Measurements from ENCODE around the gene KHDC1.
"Not testable (repeated sequence)": the region's sequence is repeated elsewhere in the genome, so short reads cannot be mapped to it uniquely, and the experiment has no call there.

Gene KHDC1

GRCh38 chr6:73248192-73248903, 14.6 kb downstream of the KHDC1 start:
- H3K36me3 ChIP-seq (ENCODE audit: insufficient read depth, low read length): no peaks in the 10 kb centered on the region
- H3K27me3 ChIP-seq (ENCODE audit: insufficient read depth, low read length): no peaks in the 10 kb centered on the region
- H3K4me1 ChIP-seq (ENCODE audit: insufficient read depth, low read length): no peaks in the 10 kb centered on the region
- H3K9me3 ChIP-seq (ENCODE audit: insufficient read depth, low read depth, low read length): no peaks in the 10 kb centered on the region
- WGBS: 88% methylated on average over 4 of the region's 5 CpGs
- H3K9ac ChIP-seq (ENCODE audit: low read depth, low read length): no peak overlapping the region
- no peak overlapping the region for H3K4me3 ChIP-seq (ENCODE audit: low read length)
- H3K27ac ChIP-seq (ENCODE audit: low read depth, low read length): no peak overlapping the region

- Histone ChIP-seq H3K4me3 (ENCODE audit: low read length) (no peak overlapping the region), H3K27me3 (ENCODE audit: insufficient read depth, low read length) (no peaks in the 10 kb centered on the region), H3K4me1 (ENCODE audit: insufficient read depth, low read length) (no peaks in the 10 kb centered on the region), H3K36me3 (ENCODE audit: insufficient read depth, low read length) (no peaks in the 10 kb centered on the region), H3K9me3 (ENCODE audit: insufficient read depth, low read depth, low read length) (no peaks in the 10 kb centered on the region), H3K27ac (ENCODE audit: low read depth, low read length) (no peak overlapping the region), H3K9ac (ENCODE audit: low read depth, low read length) (no peak overlapping the region)
- WGBS: 92% methylated on average over 5 of the region's 5 CpGs
Measured at GRCh38 chr6:73242001-73242400, 21.0 kb downstream of the KHDC1 start.

GRCh38 chr6:73240730-73241129, 22.3 kb downstream of the KHDC1 start:
- H3K9ac ChIP-seq (ENCODE audit: low read depth, low read length): no peak overlapping the region
- no peaks in the 10 kb centered on the region for H3K9me3 ChIP-seq (ENCODE audit: insufficient read depth, low read depth, low read length)
- H3K27me3 ChIP-seq (ENCODE audit: insufficient read depth, low read length): no peaks in the 10 kb centered on the region
- WGBS: 94% methylated on average over 4 of the region's 4 CpGs
- H3K4me3 ChIP-seq (ENCODE audit: low read length): no peak overlapping the region
- H3K36me3 ChIP-seq (ENCODE audit: insufficient read depth, low read length): no peaks in the 10 kb centered on the region
- no peaks in the 10 kb centered on the region for H3K4me1 ChIP-seq (ENCODE audit: insufficient read depth, low read length)
- no peak overlapping the region for H3K27ac ChIP-seq (ENCODE audit: low read depth, low read length)

- no peak overlapping the region for H3K9ac ChIP-seq (ENCODE audit: low read depth, low read length)
- no peaks in the 10 kb centered on the region for H3K9me3 ChIP-seq (ENCODE audit: insufficient read depth, low read depth, low read length)
- H3K27ac ChIP-seq (ENCODE audit: low read depth, low read length): no peak overlapping the region
- no peak overlapping the region for H3K4me3 ChIP-seq (ENCODE audit: low read length)
- H3K4me1 ChIP-seq (ENCODE audit: insufficient read depth, low read length): no peaks in the 10 kb centered on the region
- H3K36me3 ChIP-seq (ENCODE audit: insufficient read depth, low read length): no peaks in the 10 kb centered on the region
- no peaks in the 10 kb centered on the region for H3K27me3 ChIP-seq (ENCODE audit: insufficient read depth, low read length)
- 97% methylated on average over 5 of the region's 5 CpGs for WGBS
Measured at GRCh38 chr6:73236144-73236750, 26.7 kb downstream of the KHDC1 start.

- WGBS: 75% methylated on average over 1 of the region's 1 CpG
- H3K9me3 ChIP-seq (ENCODE audit: insufficient read depth, low read depth, low read length): no peaks in the 10 kb centered on the region
- H3K4me1 ChIP-seq (ENCODE audit: insufficient read depth, low read length): no peaks in the 10 kb centered on the region
- no peak overlapping the region for H3K27ac ChIP-seq (ENCODE audit: low read depth, low read length)
- no peaks in the 10 kb centered on the region for H3K27me3 ChIP-seq (ENCODE audit: insufficient read depth, low read length)
- no peak overlapping the region for H3K9ac ChIP-seq (ENCODE audit: low read depth, low read length)
- H3K36me3 ChIP-seq (ENCODE audit: insufficient read depth, low read length): no peaks in the 10 kb centered on the region
- no peak overlapping the region for H3K4me3 ChIP-seq (ENCODE audit: low read length)
Measured at GRCh38 chr6:73234733-73235132, 28.3 kb downstream of the KHDC1 start.

- not testable (repeated sequence) for H3K27ac ChIP-seq (ENCODE audit: low read depth, low read length); H3K36me3 ChIP-seq (ENCODE audit: insufficient read depth, low read length); H3K9ac ChIP-seq (ENCODE audit: low read depth, low read length); H3K4me1 ChIP-seq (ENCODE audit: insufficient read depth, low read length); H3K27me3 ChIP-seq (ENCODE audit: insufficient read depth, low read length); H3K9me3 ChIP-seq (ENCODE audit: insufficient read depth, low read depth, low read length); H3K4me3 ChIP-seq (ENCODE audit: low read length)
- 72% methylated on average over 3 of the region's 3 CpGs for WGBS
Measured at GRCh38 chr6:73233971-73234370, 29.0 kb downstream of the KHDC1 start.

GRCh38 chr6:73233048-73233447, 29.9 kb downstream of the KHDC1 start:
- whole genome bisulfite sequencing: 94% methylated on average over 6 of the region's 6 CpGs
- H3K4me1 ChIP-seq (ENCODE audit: insufficient read depth, low read length): no peaks in the 10 kb centered on the region
- no peaks in the 10 kb centered on the region for H3K36me3 ChIP-seq (ENCODE audit: insufficient read depth, low read length)
- H3K9me3 ChIP-seq (ENCODE audit: insufficient read depth, low read depth, low read length): no peaks in the 10 kb centered on the region
- H3K27ac ChIP-seq (ENCODE audit: low read depth, low read length): no peak overlapping the region
- no peaks in the 10 kb centered on the region for H3K27me3 ChIP-seq (ENCODE audit: insufficient read depth, low read length)
- no peak overlapping the region for H3K4me3 ChIP-seq (ENCODE audit: low read length)
- no peak overlapping the region for H3K9ac ChIP-seq (ENCODE audit: low read depth, low read length)

- WGBS: 88% methylated on average over 1 of the region's 1 CpG
- Histone ChIP-seq H3K4me3 (ENCODE audit: low read length) (no peak overlapping the region), H3K4me1 (ENCODE audit: insufficient read depth, low read length) (no peaks in the 10 kb centered on the region), H3K27ac (ENCODE audit: low read depth, low read length) (no peak overlapping the region), H3K36me3 (ENCODE audit: insufficient read depth, low read length) (no peaks in the 10 kb centered on the region), H3K27me3 (ENCODE audit: insufficient read depth, low read length) (no peaks in the 10 kb centered on the region), H3K9me3 (ENCODE audit: insufficient read depth, low read depth, low read length) (no peaks in the 10 kb centered on the region), H3K9ac (ENCODE audit: low read depth, low read length) (no peak overlapping the region)
Measured at GRCh38 chr6:73231986-73232391, 31.0 kb downstream of the KHDC1 start.

- H3K4me3 ChIP-seq (ENCODE audit: low read length): no peak overlapping the region
- no peaks in the 10 kb centered on the region for H3K27me3 ChIP-seq (ENCODE audit: insufficient read depth, low read length)
- no peaks in the 10 kb centered on the region for H3K9me3 ChIP-seq (ENCODE audit: insufficient read depth, low read depth, low read length)
- H3K9ac ChIP-seq (ENCODE audit: low read depth, low read length): no peak overlapping the region
- no peak overlapping the region for H3K27ac ChIP-seq (ENCODE audit: low read depth, low read length)
- no peaks in the 10 kb centered on the region for H3K36me3 ChIP-seq (ENCODE audit: insufficient read depth, low read length)
- H3K4me1 ChIP-seq (ENCODE audit: insufficient read depth, low read length): no peaks in the 10 kb centered on the region
- WGBS: 98% methylated on average over 3 of the region's 3 CpGs
Measured at GRCh38 chr6:73227606-73228255, 35.3 kb downstream of the KHDC1 start.

GRCh38 chr6:73225396-73225795, 37.6 kb downstream of the KHDC1 start, which contains the start of gene KHDC1L:
TSS of gene KHDC1L (minus strand) at chr6:73225496. CDS start at chr6:73225408, 88 bp downstream.
- Histone ChIP-seq H3K4me3 (ENCODE audit: low read length) (no peak within 1 kb of the TSS), H3K27ac (ENCODE audit: low read depth, low read length) (no peak within 1 kb of the TSS), H3K9ac (ENCODE audit: low read depth, low read length) (no peak within 1 kb of the TSS), H3K36me3 (ENCODE audit: insufficient read depth, low read length) (no peaks in the 10 kb centered on the region), H3K27me3 (ENCODE audit: insufficient read depth, low read length) (no peaks in the 10 kb centered on the region), H3K9me3 (ENCODE audit: insufficient read depth, low read depth, low read length) (no peaks in the 10 kb centered on the region), H3K4me1 (ENCODE audit: insufficient read depth, low read length) (no peaks in the 10 kb centered on the region)
- 93% methylated on average over 4 of the region's 4 CpGs for WGBS

- Histone ChIP-seq H3K9me3 (ENCODE audit: insufficient read depth, low read depth, low read length) (no peaks in the 10 kb centered on the region), H3K27me3 (ENCODE audit: insufficient read depth, low read length) (no peaks in the 10 kb centered on the region), H3K4me1 (ENCODE audit: insufficient read depth, low read length) (no peaks in the 10 kb centered on the region), H3K4me3 (ENCODE audit: low read length) (no peak overlapping the region), H3K27ac (ENCODE audit: low read depth, low read length) (no peak overlapping the region), H3K36me3 (ENCODE audit: insufficient read depth, low read length) (no peaks in the 10 kb centered on the region), H3K9ac (ENCODE audit: low read depth, low read length) (no peak overlapping the region)
- WGBS: 91% methylated on average over 2 of the region's 2 CpGs
Measured at GRCh38 chr6:73216859-73217258, 46.1 kb downstream of the KHDC1 start.
